Measurements from ENCODE around the gene KLC1.

KLC1 gene

DNA sequence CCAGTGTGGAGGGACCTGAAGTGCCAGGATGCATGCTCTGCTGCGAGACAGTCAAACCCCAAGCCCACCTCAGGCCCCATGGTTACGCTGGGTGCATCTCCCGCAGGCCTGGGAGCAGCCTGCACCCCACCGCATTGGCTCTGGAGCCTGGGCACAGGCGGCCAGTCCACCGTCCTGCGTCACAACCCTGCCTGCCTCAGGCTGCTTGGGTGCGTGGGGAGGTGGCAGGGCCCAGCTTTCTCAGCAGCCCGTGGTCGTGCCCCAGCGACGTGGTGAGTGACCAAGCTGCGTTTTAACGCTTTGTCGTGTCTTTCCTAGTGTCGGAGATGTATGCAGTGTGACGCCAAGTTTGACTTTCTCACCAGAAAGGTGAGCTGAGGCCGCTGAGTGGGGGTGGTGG, 97.5 kb downstream of the KLC1 start:
- no peaks in the 10 kb centered on the region for H3K27me3 Mint-ChIP-seq (ENCODE audit: low read depth)
- no peaks in the 10 kb centered on the region for H3K9me3 Mint-ChIP-seq
- peaks cover 13% of the 10 kb centered on the region for H3K4me1 Mint-ChIP-seq
- H3K27ac Mint-ChIP-seq, result no peak overlapping the region
- H3K36me3 Mint-ChIP-seq (ENCODE audit: low read depth), result peaks cover 17% of the 10 kb centered on the region
- H3K4me3 Mint-ChIP-seq, result no peak overlapping the region
- TF ChIP-seq, protein P1, sequence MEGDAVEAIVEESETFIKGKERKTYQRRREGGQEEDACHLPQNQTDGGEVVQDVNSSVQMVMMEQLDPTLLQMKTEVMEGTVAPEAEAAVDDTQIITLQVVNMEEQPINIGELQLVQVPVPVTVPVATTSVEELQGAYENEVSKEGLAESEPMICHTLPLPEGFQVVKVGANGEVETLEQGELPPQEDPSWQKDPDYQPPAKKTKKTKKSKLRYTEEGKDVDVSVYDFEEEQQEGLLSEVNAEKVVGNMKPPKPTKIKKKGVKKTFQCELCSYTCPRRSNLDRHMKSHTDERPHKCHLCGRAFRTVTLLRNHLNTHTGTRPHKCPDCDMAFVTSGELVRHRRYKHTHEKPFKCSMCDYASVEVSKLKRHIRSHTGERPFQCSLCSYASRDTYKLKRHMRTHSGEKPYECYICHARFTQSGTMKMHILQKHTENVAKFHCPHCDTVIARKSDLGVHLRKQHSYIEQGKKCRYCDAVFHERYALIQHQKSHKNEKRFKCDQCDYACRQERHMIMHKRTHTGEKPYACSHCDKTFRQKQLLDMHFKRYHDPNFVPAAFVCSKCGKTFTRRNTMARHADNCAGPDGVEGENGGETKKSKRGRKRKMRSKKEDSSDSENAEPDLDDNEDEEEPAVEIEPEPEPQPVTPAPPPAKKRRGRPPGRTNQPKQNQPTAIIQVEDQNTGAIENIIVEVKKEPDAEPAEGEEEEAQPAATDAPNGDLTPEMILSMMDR (IDR thresholded peaks at IDR 0.05; ENCODE audit: unreplicated experiment in 3 of 3), result no peak

DNA sequence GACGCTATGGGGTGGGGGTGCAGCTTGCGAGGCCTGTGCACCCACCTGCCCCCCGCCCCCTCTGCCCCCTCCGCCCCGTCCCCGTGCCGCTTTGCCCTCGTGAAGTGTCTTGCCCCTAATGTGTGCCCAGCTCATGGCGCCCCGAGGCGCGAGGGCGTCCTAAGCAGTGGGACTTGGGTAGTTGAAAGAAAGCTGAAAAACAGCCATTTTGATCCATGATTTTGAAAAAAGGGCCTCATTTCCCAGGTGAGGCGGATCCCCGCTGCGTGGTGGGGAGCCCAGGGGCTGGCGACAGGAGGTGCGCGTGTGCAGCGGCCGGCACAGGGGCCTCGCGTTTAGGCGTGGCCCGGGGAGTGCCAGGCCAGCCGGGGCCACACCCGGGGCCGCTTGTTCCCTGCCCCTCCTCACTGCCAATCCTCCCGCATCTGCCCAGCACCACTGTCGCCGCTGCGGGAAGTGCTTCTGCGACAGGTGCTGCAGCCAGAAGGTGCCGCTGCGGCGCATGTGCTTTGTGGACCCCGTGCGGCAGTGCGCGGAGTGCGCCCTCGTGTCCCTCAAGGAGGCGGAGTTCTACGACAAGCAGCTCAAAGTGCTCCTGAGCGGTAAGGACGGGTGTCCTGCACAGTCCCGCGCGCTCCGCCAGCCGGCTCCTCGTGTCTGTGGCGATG, 98.4 kb downstream of the KLC1 start:
- Mint-ChIP-seq H3K9me3 (no peaks in the 10 kb centered on the region), H3K27me3 (ENCODE audit: low read depth) (no peaks in the 10 kb centered on the region), H3K4me3 (no peak overlapping the region), H3K27ac (no peak overlapping the region), H3K4me1 (peaks cover 9% of the 10 kb centered on the region), H3K36me3 (ENCODE audit: low read depth) (peaks cover 17% of the 10 kb centered on the region)
- TF ChIP-seq, protein P1 (IDR thresholded peaks at IDR 0.05; ENCODE audit: unreplicated experiment in 3 of 3), result no peak

DNA sequence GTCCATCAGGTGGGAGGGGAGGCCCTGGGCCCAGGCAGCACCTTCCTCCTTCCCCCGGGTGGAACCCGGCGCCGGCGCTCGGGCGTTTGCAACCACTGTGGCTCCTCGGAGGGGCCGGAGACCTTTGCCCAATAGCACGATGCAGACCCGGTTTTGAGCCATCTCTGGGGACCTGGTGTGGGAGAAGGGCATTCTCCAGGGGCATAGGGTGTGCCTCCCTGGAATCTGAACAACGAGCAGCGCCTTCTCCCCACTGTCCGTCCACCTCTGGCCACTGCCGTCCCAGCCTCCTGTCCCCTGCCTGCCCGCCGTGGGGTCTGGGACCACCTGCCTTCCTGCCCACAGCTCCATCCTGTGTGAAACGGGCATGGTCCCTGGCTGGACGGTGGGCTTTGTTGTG, 99.1 kb downstream of the KLC1 start:
- no peak overlapping the region for H3K4me3 Mint-ChIP-seq
- no peak overlapping the region for H3K27ac Mint-ChIP-seq
- no peaks in the 10 kb centered on the region for H3K9me3 Mint-ChIP-seq
- H3K36me3 Mint-ChIP-seq (ENCODE audit: low read depth), result peaks cover 24% of the 10 kb centered on the region
- H3K4me1 Mint-ChIP-seq, result peaks cover 6% of the 10 kb centered on the region
- TF ChIP-seq, protein P1 (IDR thresholded peaks at IDR 0.05; ENCODE audit: unreplicated experiment in 3 of 3), result no peak
- H3K27me3 Mint-ChIP-seq (ENCODE audit: low read depth), result no peaks in the 10 kb centered on the region

DNA sequence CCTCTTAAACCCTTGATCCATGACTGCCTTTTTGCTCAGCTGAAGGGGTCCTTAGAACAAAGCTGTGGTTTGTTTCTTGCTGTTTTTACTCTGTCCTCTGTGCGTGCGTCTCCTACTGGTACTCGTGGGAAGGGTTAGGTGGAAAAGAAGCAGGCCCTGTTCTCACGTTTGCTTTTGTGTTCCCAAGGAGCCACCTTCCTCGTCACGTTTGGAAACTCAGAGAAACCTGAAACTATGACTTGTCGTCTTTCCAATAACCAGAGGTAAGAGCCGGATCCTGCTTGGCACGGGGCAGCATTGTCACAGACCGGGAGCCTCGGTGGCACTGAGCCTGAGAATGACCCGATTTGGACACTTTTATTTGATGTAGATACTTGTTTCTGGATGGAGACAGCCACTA, 99.7 kb downstream of the KLC1 start:
- Mint-ChIP-seq H3K4me1 (peaks cover 5% of the 10 kb centered on the region), H3K36me3 (ENCODE audit: low read depth) (peaks cover 29% of the 10 kb centered on the region), H3K9me3 (no peaks in the 10 kb centered on the region), H3K27me3 (ENCODE audit: low read depth) (no peaks in the 10 kb centered on the region), H3K4me3 (no peak overlapping the region), H3K27ac (no peak overlapping the region)
- TF ChIP-seq, protein P1 (IDR thresholded peaks at IDR 0.05; ENCODE audit: unreplicated experiment in 3 of 3), result no peak

DNA sequence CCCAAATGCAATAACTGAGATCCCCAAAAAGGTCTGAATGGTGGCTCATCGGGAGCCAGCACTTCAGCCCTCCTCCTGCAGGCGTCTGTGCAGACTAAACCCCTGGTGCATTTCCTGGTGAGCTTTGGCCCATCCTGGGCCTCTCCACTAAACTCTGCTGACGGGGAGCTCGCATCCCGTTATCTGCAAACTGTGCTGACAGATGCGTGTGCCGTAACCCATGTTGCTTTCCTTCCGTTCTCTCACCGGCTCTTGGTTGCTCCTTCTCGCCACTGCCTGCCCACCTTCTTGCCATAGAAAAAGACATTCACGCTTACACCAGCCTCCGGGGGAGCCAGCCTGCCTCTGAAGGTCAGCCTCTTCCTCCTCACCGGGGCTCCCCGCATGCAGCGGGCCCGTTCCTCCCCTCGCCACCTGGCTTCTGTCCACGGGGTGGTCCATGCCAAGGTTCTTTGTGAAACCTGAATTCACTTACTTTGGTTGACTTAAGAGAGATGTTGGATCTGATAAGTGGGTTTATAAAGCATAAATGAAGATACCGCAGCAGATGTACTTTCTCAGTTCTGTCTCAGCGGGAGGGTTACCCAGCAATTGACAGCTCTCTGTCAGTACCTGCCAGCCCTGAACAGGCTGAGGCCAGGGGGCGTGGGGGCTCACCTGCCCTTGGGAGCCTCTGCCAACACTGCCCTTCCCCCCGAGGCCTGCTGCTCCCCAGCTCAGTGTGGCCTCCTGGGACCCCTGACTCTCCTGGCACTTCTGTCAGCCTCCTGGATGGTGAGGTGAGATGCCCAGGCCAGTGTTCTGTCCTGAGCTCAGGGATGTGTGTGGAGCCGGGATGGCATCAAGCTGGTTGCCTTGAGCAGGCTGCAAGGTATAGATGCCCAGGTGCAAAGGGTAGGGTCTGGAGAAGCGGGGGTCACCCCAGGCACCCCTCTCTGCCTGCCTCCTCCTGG, 100.8 kb downstream of the KLC1 start:
- Mint-ChIP-seq H3K4me3 (no peak overlapping the region), H3K27ac (no peak overlapping the region), H3K36me3 (ENCODE audit: low read depth) (peaks cover 34% of the 10 kb centered on the region), H3K4me1 (peaks cover 5% of the 10 kb centered on the region), H3K27me3 (ENCODE audit: low read depth) (no peaks in the 10 kb centered on the region), H3K9me3 (no peaks in the 10 kb centered on the region)
- TF ChIP-seq, protein P1 (IDR thresholded peaks at IDR 0.05; ENCODE audit: unreplicated experiment in 3 of 3), result no peak

Data from nephron (organoid).